Effector memory CD8-positive, alpha-beta T cell (primary cell): ENCODE results near the gene SBF2.

Source experiments
- ATAC-seq: fragments of 150-1000 bp; cut with Tn5 transposase; replicated peaks from 2 replicates; pipeline ENCODE4 v1.10.0; 2021; ENCODE audit warnings: mild to moderate bottlenecking, moderate library complexity
- DNase-seq, 3 experiments: peaks; one replicate each; pipeline ENCODE4 v3.0.0; 2021
- H3K27ac Mint-ChIP-seq, 2 donors: one replicate each; pipeline ENCODE4 v1.8.0; 2022; ENCODE audit warnings: mild to moderate bottlenecking in 2 of 2, mixed read lengths in 2 of 2, moderate library complexity in 2 of 2
- H3K27me3 Mint-ChIP-seq, 2 donors: one replicate each; pipeline ENCODE4 v1.8.0; 2022; ENCODE audit warnings: mixed read lengths in 2 of 2
- H3K36me3 Mint-ChIP-seq: one replicate; pipeline ENCODE4 v1.8.0; 2022; ENCODE audit warnings: mild to moderate bottlenecking, moderate library complexity, mixed read lengths; ENCODE audit not compliant: insufficient read depth
- H3K4me1 Mint-ChIP-seq, 2 donors: one replicate each; pipeline ENCODE4 v1.8.0; 2022; ENCODE audit warnings: low read depth in 2 of 2, mixed read lengths in 2 of 2
- H3K4me3 Mint-ChIP-seq, 2 donors: one replicate each; pipeline ENCODE4 v1.8.0; 2022; ENCODE audit warnings: mild to moderate bottlenecking in 2 of 2, mixed read lengths in 2 of 2, moderate library complexity in 2 of 2
- H3K9me3 Mint-ChIP-seq, 2 donors: one replicate each; pipeline ENCODE4 v1.8.0; 2022; ENCODE audit warnings: mixed read lengths in 2 of 2

SBF2 gene

DNA sequence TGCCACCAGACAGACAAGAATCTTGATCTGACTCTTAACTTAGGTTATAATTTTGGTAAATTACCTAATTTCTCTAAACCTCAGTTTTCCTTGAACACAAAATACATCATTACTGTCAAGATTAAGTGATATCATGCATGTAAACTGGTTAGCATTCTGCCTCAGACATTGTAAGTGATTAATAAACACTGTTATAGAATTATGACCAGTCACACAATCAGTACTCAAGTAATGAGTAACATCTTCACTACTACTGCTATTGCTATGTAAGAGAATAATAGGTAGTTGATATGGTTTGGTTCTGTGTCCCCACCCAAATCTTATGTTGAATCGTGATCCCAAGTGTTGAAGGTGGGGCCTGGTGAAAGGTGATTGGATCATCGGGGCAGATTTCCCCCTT lies 218.9 kb downstream of the SBF2 start:
- peaks cover 5% of the 10 kb centered on the region for H3K36me3 Mint-ChIP-seq
- no peaks in the 10 kb centered on the region for H3K27me3 Mint-ChIP-seq
- DNase-seq, result no peak
- H3K9me3 Mint-ChIP-seq, result no peaks in the 10 kb centered on the region
- H3K4me1 Mint-ChIP-seq, result peaks cover 4% of the 10 kb centered on the region in 2 donors
- ATAC-seq, result no peak
- H3K4me3 Mint-ChIP-seq, result no peak overlapping the region
- no peak overlapping the region for H3K27ac Mint-ChIP-seq

DNA sequence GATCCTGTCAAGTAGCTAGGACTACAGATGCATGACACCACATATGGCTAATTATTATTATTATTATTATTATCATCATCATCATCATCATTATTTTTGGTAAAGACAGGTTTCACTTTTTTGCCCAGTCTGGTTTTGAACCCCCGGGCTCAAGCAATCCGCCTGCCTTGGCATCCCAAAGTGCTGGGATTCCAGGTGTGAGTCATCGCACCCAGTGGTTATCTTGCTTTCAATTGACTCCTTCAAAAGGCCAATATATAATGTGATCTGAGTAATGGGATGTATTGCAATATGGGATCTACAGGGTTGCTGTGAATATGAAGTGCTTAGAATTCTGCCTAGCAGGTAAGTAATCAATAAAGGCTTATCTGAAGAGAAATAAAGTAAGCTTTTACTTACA lies 221.2 kb downstream of the SBF2 start:
- DNase-seq (no peak), ATAC-seq (no peak)
- H3K36me3 Mint-ChIP-seq, result peaks cover 5% of the 10 kb centered on the region
- no peak overlapping the region for H3K4me3 Mint-ChIP-seq
- H3K9me3 Mint-ChIP-seq, result no peaks in the 10 kb centered on the region
- peaks cover 1 to 4% of the 10 kb centered on the region in 2 donors for H3K4me1 Mint-ChIP-seq
- no peak overlapping the region for H3K27ac Mint-ChIP-seq
- H3K27me3 Mint-ChIP-seq, result no peaks in the 10 kb centered on the region

DNA sequence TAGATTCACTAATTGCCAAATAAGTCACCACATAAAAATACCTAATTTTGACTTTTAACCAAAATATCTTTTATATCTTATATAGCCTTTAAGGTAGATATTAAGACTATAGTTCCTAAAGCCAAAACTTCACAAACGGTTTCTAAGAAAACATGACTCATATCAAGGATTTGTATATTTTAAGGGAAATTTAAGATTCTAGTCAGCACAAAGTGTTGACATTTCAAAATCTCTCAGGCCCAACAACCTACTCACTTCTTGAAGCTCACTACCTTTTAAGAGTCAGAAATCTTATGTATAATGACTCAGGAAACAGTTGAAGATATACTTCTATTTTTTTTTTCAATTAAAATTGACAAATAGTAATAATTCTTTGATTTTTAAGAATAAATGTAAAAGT lies 221.9 kb downstream of the SBF2 start:
- H3K36me3 Mint-ChIP-seq, result peaks cover 5% of the 10 kb centered on the region
- H3K27ac Mint-ChIP-seq, result no peak overlapping the region
- H3K4me3 Mint-ChIP-seq, result no peak overlapping the region
- DNase-seq, result no peak
- H3K4me1 Mint-ChIP-seq, result peaks cover 0 to 4% of the 10 kb centered on the region in 2 donors
- no peaks in the 10 kb centered on the region for H3K9me3 Mint-ChIP-seq
- no peaks in the 10 kb centered on the region for H3K27me3 Mint-ChIP-seq
- no peak for ATAC-seq

DNA sequence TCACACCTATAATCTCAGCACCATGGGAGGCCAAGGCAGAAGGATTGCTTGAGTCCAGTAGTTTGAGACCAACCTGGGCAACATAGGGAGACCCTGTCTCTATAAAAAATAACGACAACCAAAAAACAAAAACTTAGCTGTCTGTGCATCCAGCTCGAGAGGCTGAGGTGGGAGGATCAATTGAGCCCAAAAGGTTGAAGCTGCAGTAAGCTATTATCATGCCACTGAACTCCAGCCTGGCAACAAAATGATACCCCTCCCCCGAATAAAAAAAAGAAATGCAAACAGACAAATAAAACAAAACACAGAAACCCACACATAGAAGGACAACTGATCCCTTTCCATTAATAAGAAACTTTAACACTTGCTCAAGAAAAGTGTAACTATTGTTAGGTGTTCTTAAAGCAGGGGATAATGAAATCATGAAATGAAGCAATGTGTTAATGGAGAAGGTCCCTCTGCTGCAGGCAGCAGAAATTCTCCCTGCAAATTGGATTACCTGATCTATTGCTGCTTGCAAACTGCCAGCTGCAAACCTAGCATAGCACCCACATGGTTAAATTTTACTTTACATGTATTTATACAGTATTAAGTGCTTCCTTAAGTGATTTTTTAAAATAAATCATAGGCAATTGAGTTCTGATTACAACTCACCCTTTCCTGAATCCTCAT lies 226.3 kb downstream of the SBF2 start:
- H3K4me3 Mint-ChIP-seq, result no peak overlapping the region
- H3K27ac Mint-ChIP-seq, result no peak overlapping the region
- peaks cover 0 to 5% of the 10 kb centered on the region in 2 donors for H3K4me1 Mint-ChIP-seq
- ATAC-seq, result no peak
- H3K9me3 Mint-ChIP-seq, result no peaks in the 10 kb centered on the region
- H3K36me3 Mint-ChIP-seq, result no peaks in the 10 kb centered on the region
- DNase-seq, result no peak
- H3K27me3 Mint-ChIP-seq, result no peaks in the 10 kb centered on the region

DNA sequence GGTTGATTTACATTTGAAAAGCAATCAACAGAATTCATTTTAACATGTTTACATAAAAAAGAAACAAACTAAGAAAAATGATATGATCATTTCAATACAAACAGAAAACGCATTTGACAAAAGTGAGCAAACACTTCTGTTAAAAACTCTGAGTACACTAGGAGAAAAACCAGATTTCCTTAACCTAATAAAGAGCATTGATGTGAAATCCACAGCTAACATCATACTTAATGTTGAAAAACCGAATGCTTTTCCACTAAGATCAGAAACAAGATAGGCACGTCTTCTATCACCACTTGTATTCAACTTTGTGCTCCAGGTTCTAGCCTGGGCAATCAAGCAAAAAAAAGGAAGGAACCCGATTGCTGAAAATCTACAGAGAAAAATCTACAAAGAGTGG lies 227.6 kb downstream of the SBF2 start:
- no peaks in the 10 kb centered on the region for H3K27me3 Mint-ChIP-seq
- H3K36me3 Mint-ChIP-seq, result no peaks in the 10 kb centered on the region
- no peak for DNase-seq
- no peak for ATAC-seq
- no peak overlapping the region for H3K4me3 Mint-ChIP-seq
- H3K4me1 Mint-ChIP-seq, result peaks cover 0 to 5% of the 10 kb centered on the region in 2 donors
- peaks cover 0 to 3% of the 10 kb centered on the region in 2 donors for H3K9me3 Mint-ChIP-seq
- H3K27ac Mint-ChIP-seq, result no peak overlapping the region

DNA sequence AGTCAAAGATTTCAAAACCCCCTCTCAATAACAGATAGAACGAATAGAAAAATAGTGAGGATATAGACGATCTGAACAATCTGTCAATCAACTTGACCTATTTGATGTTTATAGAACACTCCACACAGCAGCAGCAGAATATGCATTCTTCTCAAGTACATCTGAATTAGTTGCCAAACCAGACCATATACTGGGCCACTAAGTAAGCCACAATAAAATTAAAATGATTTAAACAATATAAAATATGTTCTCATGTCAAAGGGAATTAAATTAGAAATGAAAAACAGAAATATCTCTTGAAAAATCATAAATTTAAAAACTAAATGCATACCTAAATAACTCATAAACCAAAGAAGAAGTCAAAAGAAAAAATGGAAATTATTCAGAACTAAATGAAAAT lies 229.2 kb downstream of the SBF2 start:
- no peaks in the 10 kb centered on the region for H3K27me3 Mint-ChIP-seq
- ATAC-seq (no peak), DNase-seq (no peak)
- peaks cover 5% of the 10 kb centered on the region in 2 donors for H3K9me3 Mint-ChIP-seq
- peaks cover 0 to 5% of the 10 kb centered on the region in 2 donors for H3K4me1 Mint-ChIP-seq
- no peaks in the 10 kb centered on the region for H3K36me3 Mint-ChIP-seq
- H3K27ac Mint-ChIP-seq, result no peak overlapping the region
- no peak overlapping the region for H3K4me3 Mint-ChIP-seq

DNA sequence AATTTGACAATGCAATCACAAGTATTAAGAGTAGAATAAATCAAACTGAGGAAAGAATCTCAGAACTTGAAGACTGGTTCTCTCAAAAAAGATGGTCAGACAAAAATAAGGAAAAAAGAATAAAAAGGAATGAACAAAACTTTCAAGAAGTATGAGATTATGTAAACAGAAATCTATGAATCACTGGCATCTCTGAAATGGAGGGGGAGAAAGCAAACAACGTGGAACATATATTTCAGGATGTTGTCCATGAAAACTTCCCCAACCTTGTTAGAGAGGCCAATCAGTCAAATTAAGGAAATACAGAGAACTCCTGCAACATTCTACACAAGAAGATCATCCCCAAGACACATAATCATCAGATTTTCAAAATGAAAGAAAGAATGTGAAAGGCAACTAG lies 235.7 kb downstream of the SBF2 start:
- H3K4me3 Mint-ChIP-seq, result no peak overlapping the region
- H3K36me3 Mint-ChIP-seq, result no peaks in the 10 kb centered on the region
- H3K4me1 Mint-ChIP-seq, result peaks cover 9 to 15% of the 10 kb centered on the region in 2 donors
- no peak for DNase-seq
- H3K27me3 Mint-ChIP-seq, result no peaks in the 10 kb centered on the region
- ATAC-seq, result no peak
- no peak overlapping the region for H3K27ac Mint-ChIP-seq
- peaks cover 12 to 27% of the 10 kb centered on the region in 2 donors for H3K9me3 Mint-ChIP-seq

DNA sequence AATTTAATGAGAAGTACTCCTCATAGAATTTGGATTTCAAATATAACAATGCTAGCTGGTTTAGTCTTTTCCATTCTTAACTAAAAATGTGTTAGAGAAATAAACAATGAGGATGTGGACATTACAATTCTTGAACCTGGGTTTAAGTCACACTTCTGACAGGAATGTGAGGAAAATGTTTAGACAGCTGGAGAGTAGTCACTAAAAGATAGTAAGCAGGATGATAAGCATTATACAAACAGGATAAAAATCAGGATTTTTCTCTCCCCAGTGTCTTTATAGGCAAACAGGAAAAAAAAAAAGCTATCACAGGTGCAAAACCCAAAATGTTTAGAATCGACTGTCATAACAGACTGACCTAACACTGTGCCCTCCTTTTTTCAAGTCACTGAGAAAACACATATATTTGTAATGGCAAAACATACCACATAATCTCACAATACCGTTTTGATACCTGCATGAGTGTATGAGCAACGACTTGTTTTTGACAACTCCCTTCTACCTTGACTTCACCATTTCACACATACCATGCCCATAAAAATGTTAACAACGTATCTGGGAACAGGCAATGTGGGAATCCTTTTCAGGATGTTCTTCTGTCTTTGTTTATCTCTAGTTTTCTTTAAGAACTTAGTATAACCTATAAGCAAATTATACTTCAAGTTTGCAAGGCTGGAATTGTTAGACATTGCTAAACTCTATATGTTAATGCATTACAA lies 242.0 kb downstream of the SBF2 start:
- no peak for DNase-seq
- H3K36me3 Mint-ChIP-seq, result no peaks in the 10 kb centered on the region
- H3K4me3 Mint-ChIP-seq, result no peak overlapping the region
- ATAC-seq, result no peak
- no peaks in the 10 kb centered on the region for H3K9me3 Mint-ChIP-seq
- peaks cover 0 to under 1% of the 10 kb centered on the region in 2 donors for H3K4me1 Mint-ChIP-seq
- H3K27ac Mint-ChIP-seq, result no peak overlapping the region
- no peaks in the 10 kb centered on the region for H3K27me3 Mint-ChIP-seq

DNA sequence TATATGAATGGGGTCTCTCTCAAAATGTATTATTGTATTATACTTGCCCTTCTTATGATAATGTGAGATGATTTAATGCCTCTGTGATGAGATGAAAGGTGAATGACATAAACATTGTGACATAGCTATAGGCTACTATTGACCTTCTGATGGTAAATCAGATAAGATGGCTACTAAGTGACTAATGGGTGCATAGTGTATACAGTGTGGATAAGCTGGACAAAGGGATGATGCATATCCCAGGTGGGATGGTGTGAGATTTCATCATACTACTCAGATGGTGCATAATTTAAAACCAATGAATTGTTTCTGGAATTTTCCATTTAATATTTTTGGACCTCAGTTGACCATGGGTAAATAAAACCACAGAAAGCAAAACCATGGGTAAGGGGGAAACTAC lies 243.5 kb downstream of the SBF2 start:
- Mint-ChIP-seq H3K36me3 (no peaks in the 10 kb centered on the region), H3K4me3 (no peak overlapping the region), H3K4me1 (no peaks in the 10 kb centered on the region), H3K9me3 (no peaks in the 10 kb centered on the region), H3K27me3 (no peaks in the 10 kb centered on the region), H3K27ac (no peak overlapping the region)
- no peak for DNase-seq
- no peak for ATAC-seq

DNA sequence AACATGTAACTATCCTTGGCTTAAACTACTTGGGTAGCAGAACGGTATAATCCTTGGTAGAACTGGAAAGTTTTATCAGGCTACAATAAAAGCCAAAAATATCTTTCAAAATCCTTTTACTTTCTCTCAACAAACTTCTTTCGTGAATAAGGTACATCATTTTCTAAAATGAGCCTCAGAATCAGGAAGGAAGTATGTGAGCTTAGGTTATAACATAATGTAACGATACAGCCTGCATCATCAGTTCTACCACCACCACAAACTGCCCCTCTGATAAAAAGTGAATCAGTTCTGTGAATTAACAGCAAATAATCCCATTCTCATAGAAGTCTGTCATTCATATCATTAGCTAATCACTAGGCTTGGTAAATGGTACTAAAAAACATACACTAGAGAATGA lies 244.3 kb downstream of the SBF2 start:
- ATAC-seq (no peak), DNase-seq (no peak)
- Mint-ChIP-seq H3K27ac (no peak overlapping the region), H3K27me3 (no peaks in the 10 kb centered on the region), H3K4me3 (no peak overlapping the region), H3K36me3 (no peaks in the 10 kb centered on the region), H3K9me3 (no peaks in the 10 kb centered on the region), H3K4me1 (no peaks in the 10 kb centered on the region)

DNA sequence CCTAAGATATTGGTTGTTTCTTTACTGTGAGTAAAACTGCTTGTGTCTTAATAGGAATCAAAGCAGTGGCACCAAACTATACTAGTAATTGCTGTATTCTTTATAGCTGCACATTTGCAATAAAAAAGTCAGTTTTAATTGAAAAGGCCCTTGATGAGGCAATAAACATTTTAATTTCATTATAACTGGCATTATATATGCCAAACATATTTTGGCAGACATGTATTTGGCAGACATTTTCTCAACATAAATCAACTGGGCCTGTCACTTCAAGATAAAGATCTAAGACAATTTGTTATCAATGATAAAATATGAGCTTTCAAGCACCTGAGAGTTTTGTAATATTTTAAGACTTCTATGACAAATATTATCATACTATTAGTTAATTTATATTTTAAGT lies 245.7 kb downstream of the SBF2 start:
- no peak for DNase-seq
- H3K27me3 Mint-ChIP-seq, result no peaks in the 10 kb centered on the region
- no peaks in the 10 kb centered on the region for H3K9me3 Mint-ChIP-seq
- H3K4me1 Mint-ChIP-seq, result no peaks in the 10 kb centered on the region
- no peak overlapping the region for H3K27ac Mint-ChIP-seq
- ATAC-seq, result no peak
- no peak overlapping the region for H3K4me3 Mint-ChIP-seq
- H3K36me3 Mint-ChIP-seq, result no peaks in the 10 kb centered on the region

DNA sequence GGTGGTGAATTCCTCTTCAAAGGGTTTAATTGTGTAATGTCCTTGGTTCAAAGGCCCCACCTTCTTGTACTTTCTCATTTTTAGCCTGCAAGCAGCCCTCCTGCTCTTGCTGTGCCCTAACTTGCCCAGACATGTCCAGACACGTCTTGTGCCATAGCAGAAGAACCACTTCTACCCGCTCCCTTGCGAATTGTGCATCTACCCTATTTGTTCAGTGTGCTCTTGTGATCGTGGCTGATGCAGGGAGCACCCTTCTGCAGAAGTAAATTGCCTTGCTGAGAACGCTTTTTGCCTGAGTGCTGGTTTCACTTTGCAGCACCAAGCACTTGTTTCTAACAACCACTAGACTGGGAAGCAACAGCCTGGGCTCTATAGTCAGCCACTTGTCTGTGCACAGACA lies 249.4 kb downstream of the SBF2 start:
- H3K27me3 Mint-ChIP-seq, result no peaks in the 10 kb centered on the region
- ATAC-seq (no peak), DNase-seq (no peak)
- no peaks in the 10 kb centered on the region for H3K9me3 Mint-ChIP-seq
- no peak overlapping the region for H3K27ac Mint-ChIP-seq
- H3K4me3 Mint-ChIP-seq, result no peak overlapping the region
- H3K36me3 Mint-ChIP-seq, result no peaks in the 10 kb centered on the region
- H3K4me1 Mint-ChIP-seq, result no peaks in the 10 kb centered on the region

DNA sequence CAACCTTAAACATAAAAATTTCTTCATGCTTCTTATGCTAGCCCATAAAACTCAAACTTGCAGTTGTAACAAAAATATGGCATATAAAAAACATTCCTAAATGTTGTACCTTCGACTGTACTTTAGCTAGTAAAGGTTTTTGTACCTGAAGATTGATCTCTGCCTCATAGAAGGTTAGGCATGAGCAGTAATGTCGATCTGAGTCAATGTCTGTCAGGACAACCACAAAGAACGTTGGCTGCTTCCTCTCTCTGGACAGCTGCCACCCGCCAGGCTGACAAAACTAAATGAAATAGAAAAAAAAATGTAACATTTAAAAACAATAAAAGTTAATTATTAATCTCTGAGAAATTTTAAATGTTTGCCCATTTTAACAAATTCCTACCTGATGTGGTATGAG lies 251.3 kb downstream of the SBF2 start:
- H3K4me3 Mint-ChIP-seq, result no peak overlapping the region
- DNase-seq (no peak), ATAC-seq (no peak)
- H3K9me3 Mint-ChIP-seq, result no peaks in the 10 kb centered on the region
- no peak overlapping the region for H3K27ac Mint-ChIP-seq
- H3K36me3 Mint-ChIP-seq, result no peaks in the 10 kb centered on the region
- H3K27me3 Mint-ChIP-seq, result no peaks in the 10 kb centered on the region
- no peaks in the 10 kb centered on the region for H3K4me1 Mint-ChIP-seq

DNA sequence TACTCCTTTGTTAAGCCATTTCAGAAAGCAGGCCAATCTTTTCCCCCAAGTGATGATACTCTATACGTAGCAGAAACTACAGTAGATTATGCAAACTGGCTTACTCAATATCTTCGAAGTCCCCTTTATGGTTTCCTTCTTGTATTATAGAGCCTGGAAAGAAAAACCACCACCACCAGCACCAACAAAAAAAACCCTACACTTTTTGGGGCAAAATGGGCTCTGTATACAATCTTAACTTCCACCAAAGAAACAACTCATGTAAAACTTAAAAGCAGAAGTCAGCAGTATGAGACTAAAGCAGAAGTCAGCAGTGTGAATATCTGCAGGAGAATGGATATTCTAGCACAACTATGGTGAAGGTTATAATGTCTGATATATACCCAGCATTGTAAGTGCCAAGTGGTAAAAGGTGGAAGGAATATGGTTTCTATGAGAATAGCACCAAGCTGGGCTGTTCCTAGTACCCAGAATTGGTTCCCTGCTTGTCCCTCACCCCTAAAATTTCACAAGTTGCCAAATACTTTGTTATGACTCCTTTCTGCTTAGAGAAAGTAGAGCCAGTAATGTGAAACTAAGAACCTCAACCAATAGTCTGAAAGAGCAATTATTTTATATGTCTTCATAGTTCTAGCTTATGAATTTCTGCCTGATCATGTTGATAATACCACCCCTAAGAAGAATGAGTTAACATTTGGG lies 252.1 kb downstream of the SBF2 start:
- no peaks in the 10 kb centered on the region for H3K9me3 Mint-ChIP-seq
- DNase-seq (no peak), ATAC-seq (no peak)
- no peak overlapping the region for H3K27ac Mint-ChIP-seq
- H3K27me3 Mint-ChIP-seq, result no peaks in the 10 kb centered on the region
- no peak overlapping the region for H3K4me3 Mint-ChIP-seq
- H3K4me1 Mint-ChIP-seq, result no peaks in the 10 kb centered on the region
- H3K36me3 Mint-ChIP-seq, result no peaks in the 10 kb centered on the region
